ENCODE data around the gene PGAM5.
A peak's percentile ranks its signal among the peaks of the same experiment; 100 is the strongest.
"Not testable (repeated sequence)": the region's sequence is repeated elsewhere in the genome, so short reads cannot be mapped to it uniquely, and the experiment has no call there.

The PGAM5 gene

GRCh38 chr12:132687211-132688164 lies 23.2 kb upstream of the PGAM5 start, which contains the start of the genes POLE and PXMP2:
Gene POLE (minus strand): TSS chr12:132687342. CDS start chr12:132687315, 27 bp downstream.
Gene PXMP2 (plus strand): TSS chr12:132687587. CDS start chr12:132687671, 84 bp downstream.
- peak; percentile 77 for DNase-seq (ENCODE audit: low spot score)
- FAIRE-seq: no peak

DNA sequence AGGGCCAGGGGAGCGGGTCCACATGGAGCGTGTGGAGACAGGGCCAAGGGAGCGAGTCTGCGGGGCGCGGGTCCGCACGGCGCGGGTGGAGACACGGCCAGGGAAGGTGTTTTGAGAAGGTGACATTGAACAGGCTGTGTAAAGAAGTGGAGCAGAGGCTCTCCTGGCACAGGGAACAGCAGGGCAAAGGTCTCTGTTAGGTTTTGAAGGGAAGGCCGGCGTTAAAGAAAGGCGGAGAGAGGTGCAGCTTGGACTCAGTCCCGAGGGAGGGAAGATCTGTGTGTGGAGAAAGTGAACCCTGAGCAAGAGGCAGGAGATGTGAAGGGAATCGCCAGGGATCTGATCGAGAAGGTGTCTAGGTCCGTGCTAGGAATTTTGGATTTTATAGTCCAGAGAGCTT lies 21.4 kb upstream of the PGAM5 start:
- DNase-seq (ENCODE audit: low spot score) (no peak), FAIRE-seq (no peak)

DNA sequence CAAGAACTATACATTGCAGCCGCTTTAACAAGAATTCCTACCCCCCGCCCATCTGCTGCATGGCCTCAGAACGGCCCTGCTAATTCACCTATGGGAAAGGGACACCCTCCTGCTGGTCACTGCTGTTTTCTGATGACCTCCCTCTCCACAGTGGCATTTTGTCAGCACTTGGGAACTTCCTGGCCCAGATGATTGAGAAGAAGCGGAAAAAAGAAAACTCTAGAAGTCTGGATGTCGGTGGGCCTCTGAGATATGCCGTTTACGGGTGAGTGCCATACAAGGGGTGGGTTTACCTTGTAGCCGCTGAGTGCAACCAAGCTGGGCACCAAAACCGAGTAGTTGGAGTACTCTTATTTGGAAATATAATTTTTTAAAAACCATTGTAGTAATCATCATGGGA lies 20.5 kb upstream of the PGAM5 start:
- FAIRE-seq: no peak
- DNase-seq (ENCODE audit: low spot score): no peak

- not testable (repeated sequence) for FAIRE-seq; DNase-seq (ENCODE audit: low spot score)
Measured at GRCh38 chr12:132692030-132692429, 18.6 kb upstream of the PGAM5 start.

GRCh38 chr12:132694888-132695287 lies 15.8 kb upstream of the PGAM5 start:
- not testable (repeated sequence) for DNase-seq (ENCODE audit: low spot score); FAIRE-seq

- DNase-seq (ENCODE audit: low spot score) (no peak), FAIRE-seq (no peak)
Measured at GRCh38 chr12:132695431-132695830, 15.2 kb upstream of the PGAM5 start.

DNA sequence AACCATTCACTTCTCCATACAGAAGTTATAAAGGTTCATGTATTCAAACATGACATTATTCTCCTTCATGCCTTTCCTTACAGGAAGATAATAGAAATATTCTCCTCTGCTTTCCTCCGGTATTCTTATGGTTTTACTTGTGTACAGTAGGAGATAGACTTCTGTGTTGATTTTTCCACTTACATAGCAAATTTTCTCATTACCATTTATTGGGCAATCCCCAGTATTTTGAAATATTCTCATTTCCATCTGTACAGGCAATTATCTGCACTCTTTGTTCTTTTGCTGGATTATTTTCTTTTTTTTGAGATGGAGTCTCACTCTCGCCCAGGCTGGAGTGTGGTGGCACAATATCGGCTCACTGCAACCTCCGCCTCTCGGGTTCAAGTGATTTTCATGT lies 12.3 kb upstream of the PGAM5 start:
- FAIRE-seq: no peak
- no peak for DNase-seq (ENCODE audit: low spot score)

DNA sequence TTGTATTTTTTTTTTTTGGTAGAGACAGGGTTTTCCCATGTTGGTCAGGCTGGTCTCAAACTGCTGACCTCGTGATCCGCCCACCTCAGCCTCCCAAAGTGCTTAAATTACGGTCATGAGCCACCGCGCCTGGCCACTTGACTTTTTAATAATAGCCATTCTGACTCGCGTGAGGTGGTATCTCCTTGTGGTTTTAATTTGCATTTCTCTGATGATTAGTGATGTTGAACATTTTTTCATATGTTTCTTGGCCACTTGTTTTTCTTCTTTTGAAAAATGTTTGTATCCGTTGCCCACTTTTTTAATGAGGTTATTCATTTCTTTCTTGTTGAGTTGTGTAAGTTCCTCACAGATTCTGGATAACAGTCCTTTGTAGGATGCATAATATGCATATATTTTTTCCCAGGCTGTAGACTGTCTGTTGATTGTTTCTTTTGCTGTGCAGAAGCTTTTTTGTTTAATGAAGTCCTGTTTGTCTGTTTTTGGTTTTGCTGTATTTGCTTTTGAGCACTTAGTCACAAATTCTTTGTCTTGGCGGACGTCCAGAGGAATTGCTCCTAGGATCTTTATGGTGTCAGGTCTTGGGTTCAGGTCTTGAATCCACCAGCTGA lies 10.3 kb upstream of the PGAM5 start:
- FAIRE-seq (no peak), DNase-seq (ENCODE audit: low spot score) (no peak)

DNA sequence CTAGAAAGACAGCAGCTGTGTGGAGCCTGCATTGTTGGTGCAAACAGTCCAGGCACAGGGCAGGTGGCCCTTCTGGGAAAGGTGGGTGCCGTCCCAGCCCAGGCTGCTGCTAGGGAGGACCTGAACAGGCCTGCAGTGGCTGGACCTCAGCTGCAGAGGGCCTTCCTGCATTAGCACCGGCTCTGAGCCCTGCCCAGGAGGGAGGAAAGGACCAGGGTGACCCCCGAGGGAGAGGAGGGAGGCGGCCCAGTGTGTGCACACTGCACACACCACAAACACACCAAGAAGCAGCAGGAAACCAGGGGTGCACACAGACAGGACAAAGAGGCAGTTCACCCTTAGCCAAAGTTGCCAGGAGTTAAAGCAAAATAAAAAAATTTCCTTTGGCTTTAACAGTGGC lies 8.0 kb upstream of the PGAM5 start:
- DNase-seq (ENCODE audit: low spot score) (no peak), FAIRE-seq (no peak)

- FAIRE-seq: no peak
- DNase-seq (ENCODE audit: low spot score): no peak
Measured at GRCh38 chr12:132703641-132704040, 7.0 kb upstream of the PGAM5 start.

GRCh38 chr12:132707241-132707640 lies 3.4 kb upstream of the PGAM5 start:
- FAIRE-seq (no peak), DNase-seq (ENCODE audit: low spot score) (no peak)

- DNase-seq (ENCODE audit: low spot score) (no peak), FAIRE-seq (no peak)
Measured at GRCh38 chr12:132708150-132708549, 2.5 kb upstream of the PGAM5 start.

GRCh38 chr12:132710043-132710404 lies 618 bp upstream of the PGAM5 start:
- FAIRE-seq (no peak), DNase-seq (ENCODE audit: low spot score) (no peak)

GRCh38 chr12:132711080-132711843 lies 620 bp downstream of the PGAM5 start:
- no peak for FAIRE-seq
- DNase-seq (ENCODE audit: low spot score): no peak

- FAIRE-seq (no peak), DNase-seq (ENCODE audit: low spot score) (no peak)
Measured at GRCh38 chr12:132713123-132713522, 2.5 kb downstream of the PGAM5 start.

- no peak for FAIRE-seq
- no peak for DNase-seq (ENCODE audit: low spot score)
Measured at GRCh38 chr12:132715874-132716273, 5.2 kb downstream of the PGAM5 start.

- FAIRE-seq: no peak
- DNase-seq (ENCODE audit: low spot score): no peak
Measured at GRCh38 chr12:132716356-132716755, 5.7 kb downstream of the PGAM5 start.

- FAIRE-seq (no peak), DNase-seq (ENCODE audit: low spot score) (no peak)
Measured at GRCh38 chr12:132717011-132717410, 6.4 kb downstream of the PGAM5 start.

- DNase-seq (ENCODE audit: low spot score) (no peak), FAIRE-seq (no peak)
Measured at GRCh38 chr12:132717531-132718387, 7.1 kb downstream of the PGAM5 start.

GRCh38 chr12:132718644-132719043 lies 8.0 kb downstream of the PGAM5 start:
- FAIRE-seq (no peak), DNase-seq (ENCODE audit: low spot score) (no peak)
